GM18517 (cell line): ENCODE data around the gene HSP90B1.
A peak's percentile ranks its signal among the peaks of the same experiment; 100 is the strongest.

Experiments used
- ATAC-seq: cut with Tn5 transposase; IDR thresholded peaks from one replicate; pipeline ENCODE4 v1.9.1; 2021; ENCODE audit warnings: mild to moderate bottlenecking, moderate library complexity; ENCODE audit not compliant: unreplicated experiment

The HSP90B1 gene

GRCh38 chr12:103930034-103930786 lies at the start of gene HSP90B1:
Gene HSP90B1, plus strand, starts transcription at chr12:103930410. Its CDS starts 106 bp downstream, at chr12:103930516.
- peak; percentile 57 for ATAC-seq

- no peak for ATAC-seq
Observed at GRCh38 chr12:103881261-103881660, 48.9 kb upstream of the HSP90B1 start.

DNA sequence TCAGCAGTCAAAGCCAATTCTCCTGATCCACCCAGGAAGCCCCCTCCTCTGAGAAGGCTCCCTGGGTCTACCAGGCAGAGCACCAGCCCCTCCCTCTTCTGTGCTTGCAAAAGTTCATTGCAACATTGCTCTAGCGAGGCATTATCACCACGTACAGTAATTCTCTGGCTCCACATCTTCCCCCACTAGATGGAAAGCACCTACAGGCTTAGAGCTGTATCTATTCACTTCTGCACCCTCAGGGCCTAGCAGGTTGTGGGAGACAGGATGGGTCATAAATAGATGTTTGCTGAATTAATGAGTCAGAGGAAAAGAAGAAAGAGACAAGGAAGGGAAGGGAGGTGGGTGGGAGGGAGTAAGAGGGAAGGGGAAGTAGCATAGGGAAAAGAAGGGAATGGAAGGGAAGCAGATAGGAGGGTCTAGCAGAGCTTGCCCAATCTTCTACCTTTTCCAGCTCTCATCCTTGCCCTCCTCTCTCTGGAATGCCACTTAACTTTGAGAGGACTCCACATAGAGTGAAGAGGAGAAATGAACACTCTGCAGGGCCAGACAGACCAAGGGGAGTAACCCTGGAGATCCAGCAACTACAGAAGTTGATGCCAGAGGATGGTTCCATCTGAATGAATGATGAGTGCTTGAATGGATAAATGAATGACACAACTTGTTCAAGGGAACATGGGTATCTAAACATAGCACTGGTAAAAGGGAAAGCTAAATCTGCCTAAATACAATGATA lies 47.2 kb upstream of the HSP90B1 start:
- ATAC-seq: no peak

DNA sequence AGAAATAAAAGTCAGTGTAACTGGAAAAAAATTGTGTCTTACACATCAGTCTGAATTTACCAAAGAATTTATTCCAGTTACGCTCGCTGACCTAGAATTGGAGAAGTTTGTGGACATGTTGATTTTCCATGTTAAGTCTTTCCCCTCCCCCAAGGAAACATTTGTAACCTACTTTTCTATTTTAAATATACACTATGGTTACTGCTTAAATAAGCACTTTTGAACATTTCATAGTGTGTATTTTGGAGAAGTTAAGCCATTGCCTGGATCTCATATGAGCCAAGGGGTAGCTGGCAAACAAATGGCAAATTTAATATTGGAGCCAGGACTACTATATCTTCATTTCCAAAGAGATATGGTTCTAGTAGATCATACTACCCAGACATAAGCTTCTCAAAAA lies 46.3 kb upstream of the HSP90B1 start:
- no peak for ATAC-seq

GRCh38 chr12:103884316-103884715 lies 45.9 kb upstream of the HSP90B1 start:
- no peak for ATAC-seq

DNA sequence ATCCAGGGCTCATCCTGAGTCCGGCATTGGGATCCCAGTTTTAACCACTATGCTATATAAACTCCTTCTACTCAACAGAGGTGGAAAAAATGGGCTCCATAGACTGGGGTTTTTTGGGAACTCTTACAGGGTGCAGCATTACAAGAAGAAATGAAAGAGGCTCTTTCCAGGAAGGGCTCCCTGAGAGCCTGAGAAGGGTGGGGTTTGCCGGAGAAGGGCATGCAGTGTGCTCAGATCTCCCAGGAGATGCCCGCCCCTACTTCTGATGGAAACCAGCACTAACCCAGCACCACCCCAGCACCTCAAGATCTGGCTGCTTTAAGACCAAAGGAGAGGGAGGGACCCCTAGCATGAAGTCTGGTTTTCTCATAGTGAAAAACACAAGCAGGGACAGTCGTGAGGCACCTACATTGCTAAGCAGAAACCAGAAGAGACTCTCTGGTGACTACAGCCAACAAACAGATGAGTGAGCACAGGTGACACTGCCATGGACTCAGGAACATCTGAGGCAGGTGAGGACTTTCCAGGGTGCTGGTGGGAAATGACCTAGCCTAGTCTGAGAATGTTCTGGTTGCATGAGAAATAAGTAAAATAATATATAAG lies 43.9 kb upstream of the HSP90B1 start:
- no peak for ATAC-seq

DNA sequence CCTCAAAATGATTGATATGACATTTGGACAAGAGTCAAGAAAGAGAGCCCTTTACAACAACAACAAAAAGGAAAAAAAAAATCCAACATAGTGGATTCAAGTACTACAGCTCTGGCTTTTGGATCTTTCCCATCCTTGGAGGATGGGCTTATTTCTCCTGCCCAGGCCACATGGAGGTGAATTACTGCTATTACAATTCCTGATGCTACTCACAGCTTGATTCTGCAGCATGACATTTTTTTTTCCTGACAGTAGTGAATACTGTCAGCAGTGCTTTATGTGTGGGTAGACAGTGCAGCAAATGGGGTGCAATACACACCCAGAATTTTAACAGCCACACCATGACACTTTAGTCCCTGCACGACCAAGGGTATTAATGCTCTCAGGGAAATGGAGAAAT lies 42.5 kb upstream of the HSP90B1 start:
- no peak for ATAC-seq

- no peak for ATAC-seq
Observed at GRCh38 chr12:103897316-103897715, 32.9 kb upstream of the HSP90B1 start.

- no peak for ATAC-seq
Observed at GRCh38 chr12:103901518-103902173, 28.6 kb upstream of the HSP90B1 start.

- no peak for ATAC-seq
Observed at GRCh38 chr12:103903993-103904392, 26.2 kb upstream of the HSP90B1 start.

DNA sequence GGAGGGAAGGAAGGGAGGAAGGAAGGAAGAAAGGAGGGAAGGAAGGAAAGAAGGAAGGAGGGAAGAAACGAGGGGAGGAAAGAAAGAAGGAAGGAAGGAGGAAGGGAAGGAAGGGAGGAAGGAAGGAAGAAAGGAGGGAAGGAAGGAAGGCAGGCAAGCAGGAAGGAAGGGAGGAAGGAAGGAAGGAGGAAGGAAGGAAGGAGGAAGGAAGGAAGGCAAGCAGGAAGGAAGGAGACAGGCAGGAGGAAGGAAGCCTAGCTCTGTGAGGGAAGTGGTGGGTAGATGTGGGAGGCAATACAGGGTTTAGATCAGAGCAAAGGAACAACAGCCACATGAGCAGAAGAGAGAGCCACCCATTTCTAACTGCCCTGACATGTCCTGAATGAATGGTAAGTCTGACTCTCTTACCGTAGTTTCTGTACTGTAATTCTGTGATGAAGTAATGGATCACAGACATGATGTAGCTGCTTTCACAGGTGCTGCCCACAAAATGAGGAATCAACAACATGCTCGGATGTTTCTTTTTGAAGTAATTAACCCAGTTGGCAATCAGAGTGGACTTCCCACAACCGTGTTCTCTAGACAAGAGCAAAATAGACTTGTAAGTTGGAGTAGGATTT lies 24.4 kb upstream of the HSP90B1 start:
- no peak for ATAC-seq

DNA sequence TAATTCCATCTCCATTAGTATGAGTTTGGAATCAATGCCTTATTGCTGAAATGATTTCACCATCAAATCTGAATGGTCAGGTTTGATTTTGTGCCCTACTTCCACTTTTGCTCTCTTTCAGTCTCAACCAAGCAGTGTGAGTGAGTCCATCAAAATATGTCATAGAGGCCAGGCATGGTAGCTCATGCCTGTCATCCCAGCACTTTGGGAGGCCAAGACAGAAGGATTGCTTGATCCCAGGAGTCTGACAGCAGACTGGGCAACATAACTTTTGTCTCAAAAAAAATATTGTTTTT lies 22.0 kb upstream of the HSP90B1 start:
- no peak for ATAC-seq

GRCh38 chr12:103908877-103909276 lies 21.3 kb upstream of the HSP90B1 start:
- no peak for ATAC-seq

DNA sequence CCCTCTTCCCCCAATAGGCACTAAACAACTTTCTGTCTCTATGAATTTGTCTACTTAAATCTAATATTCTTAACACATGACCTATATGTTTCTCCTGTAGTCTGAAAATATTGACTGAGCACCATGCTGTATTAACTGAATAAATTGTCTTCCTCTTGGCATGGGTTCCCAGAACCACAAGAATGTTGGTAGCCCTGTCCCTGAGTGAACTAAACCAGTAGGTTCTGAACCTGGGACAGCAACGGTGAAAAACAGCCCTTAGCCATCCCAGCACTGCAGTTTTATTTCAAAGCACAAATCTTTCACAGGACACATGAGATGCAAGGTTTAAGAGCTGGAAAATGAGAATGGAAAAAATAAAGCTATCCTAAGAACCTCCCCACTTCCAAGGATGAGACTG lies 20.4 kb upstream of the HSP90B1 start:
- ATAC-seq: no peak

GRCh38 chr12:103912069-103912468 lies 18.1 kb upstream of the HSP90B1 start:
- no peak for ATAC-seq

- ATAC-seq: no peak
Observed at GRCh38 chr12:103913100-103913499, 17.1 kb upstream of the HSP90B1 start.

- ATAC-seq: no peak
Observed at GRCh38 chr12:103915306-103915705, 14.9 kb upstream of the HSP90B1 start.

- no peak for ATAC-seq
Observed at GRCh38 chr12:103917873-103918272, 12.3 kb upstream of the HSP90B1 start.

DNA sequence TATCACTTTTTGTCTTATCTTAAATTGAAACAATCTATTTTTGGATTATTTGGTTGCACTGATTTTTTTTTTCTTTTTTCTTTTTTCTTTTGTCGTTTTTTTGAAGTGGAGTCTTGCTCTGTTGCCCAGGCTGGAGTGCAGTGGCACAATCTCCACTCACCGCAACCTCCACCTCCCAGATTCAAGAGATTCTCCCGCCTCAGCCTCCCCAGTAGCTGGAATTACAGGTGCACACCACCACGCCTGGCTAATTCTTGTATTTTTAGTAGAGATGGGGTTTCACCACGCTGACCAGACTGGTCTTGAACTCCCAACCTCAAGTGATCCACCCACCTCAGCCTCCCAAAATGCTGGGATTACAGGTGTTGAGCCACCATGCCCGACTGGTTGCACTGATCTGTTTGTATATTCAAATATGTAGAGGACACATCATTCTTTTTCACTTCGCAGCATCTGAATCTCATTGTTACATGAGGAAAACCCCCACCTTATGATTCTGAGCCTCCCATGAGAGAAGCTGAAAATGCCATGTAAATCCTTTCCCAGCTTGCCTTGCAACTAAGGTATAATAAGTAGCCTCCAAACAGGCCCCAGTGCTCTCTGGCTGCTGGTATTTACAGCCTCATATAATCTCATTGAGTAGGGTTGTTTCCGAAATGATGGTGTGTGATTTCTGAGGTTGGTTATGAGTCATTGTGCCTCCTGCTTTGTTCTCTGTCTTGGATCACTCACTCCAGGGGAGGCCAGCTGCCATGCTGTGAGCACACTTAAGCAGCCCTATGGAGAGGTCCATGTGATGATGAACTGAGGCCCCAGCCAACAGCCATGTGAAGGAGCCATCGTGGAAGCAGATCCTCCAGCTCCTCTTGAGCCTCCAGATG lies 5.2 kb upstream of the HSP90B1 start:
- ATAC-seq: peak; percentile 52

DNA sequence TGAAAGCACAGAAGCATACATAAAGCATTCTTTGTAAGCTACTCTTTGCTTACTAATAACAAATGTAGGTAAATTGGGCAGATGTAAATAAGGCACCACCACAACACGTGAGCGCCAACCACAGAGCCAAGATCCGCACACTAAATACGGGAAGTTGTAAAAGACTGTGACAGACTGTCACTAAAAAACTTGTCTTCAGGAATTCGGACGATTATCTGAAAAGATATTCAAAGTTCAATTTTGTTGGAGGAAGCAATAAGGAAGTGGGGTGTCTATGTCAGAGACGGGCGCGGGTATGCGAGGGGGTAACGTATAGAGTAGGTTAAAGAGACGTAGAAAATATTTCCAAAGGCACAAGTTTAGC lies 1.5 kb upstream of the HSP90B1 start:
- peak; percentile 27 for ATAC-seq
